GM21526 (cell line): Measurements from ENCODE around the gene PDE11A.
"Not testable (repeated sequence)": the region's sequence is repeated elsewhere in the genome, so short reads cannot be mapped to it uniquely, and the experiment has no call there.

Experiments
- ATAC-seq: cut with Tn5 transposase; IDR thresholded peaks from one replicate; pipeline ENCODE4 v1.9.1; 2021; ENCODE audit warnings: moderate library complexity; ENCODE audit not compliant: unreplicated experiment, low FRiP score

PDE11A gene

DNA sequence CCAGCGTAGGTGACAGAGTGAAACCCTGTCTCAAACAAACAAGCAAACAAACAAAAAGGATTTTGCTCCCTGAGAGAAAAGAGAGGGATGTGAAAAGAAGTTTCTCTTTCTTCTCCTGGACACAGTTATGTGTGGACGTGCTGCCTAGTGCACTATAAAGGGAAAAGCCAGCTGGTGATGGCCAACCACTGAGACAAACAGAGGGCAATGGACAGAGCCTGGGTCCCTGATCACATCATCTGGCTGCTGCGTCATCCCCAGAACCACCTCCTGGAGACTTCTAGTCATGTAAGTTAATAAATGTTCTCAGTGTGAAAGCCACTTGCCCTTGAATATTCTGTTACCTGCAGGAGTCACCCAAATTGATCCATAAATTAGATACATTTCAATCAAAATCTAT is 184.9 kb downstream of the PDE11A start:
- ATAC-seq: no peak

DNA sequence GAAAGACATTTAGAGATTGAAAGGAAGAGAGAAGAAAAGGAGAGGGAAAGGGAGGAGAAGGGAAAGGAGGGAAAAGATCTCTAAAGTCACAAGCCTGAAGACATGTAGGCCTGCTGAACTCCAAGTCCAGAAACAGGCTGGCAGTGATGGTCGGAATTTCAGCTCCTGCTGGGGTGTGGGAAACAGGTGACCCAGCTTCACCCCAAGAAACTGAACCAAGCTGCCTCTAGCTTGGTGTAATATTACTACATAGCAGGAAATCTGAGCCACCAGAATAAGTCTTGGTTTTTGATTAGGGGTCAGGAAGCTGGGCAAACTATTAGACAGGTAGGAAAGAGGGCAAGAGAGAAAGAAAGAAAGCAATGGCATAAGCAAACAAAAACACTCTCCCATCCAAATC is 185.8 kb downstream of the PDE11A start:
- ATAC-seq: no peak

DNA sequence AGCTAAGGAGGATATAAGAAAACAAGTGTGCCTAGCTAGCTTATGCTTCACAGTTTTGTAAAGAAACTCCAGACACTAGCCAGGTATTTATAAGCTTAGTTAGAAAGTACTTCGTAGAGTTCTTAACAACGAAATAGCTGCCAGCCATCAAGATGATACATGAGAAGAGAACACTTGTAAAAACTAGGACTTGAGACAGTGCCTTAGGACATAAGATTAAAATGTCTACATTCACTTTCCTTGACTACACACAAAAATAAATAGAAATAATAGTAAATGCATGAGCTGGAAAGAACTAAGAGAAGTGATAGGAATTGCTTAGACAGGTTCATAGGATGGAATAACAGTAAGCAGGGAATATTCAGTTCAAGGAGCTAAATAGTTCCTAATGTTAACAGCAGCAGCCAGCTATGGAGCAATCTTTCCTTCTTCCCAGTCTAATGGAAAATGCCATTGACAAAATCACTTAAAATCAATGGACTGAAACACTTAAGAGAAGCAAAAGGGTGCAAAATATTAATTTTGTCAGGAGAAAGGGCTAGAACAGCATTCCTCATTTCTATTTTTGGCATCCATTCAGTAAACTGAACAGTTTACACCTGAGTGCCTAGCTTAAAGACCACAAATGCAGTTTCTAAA is 186.6 kb downstream of the PDE11A start:
- no peak for ATAC-seq

DNA sequence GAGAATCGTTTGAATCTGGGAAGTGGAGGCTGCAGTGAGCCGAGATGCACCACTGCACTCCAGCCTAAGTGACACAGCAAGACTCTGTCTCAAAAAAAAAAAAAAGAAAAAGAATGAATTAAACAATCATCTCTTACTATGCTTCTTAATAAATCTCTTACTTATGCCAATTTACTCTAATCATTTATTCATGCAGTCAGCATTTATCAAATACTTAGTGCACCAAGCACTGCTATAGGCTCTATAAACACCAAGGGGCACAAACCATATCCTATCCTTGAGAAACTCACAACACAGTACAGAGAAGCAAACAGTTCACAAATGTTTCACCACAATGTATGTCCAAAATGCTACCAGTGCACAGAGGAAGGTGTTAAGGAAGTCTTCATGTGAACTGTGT is 189.4 kb downstream of the PDE11A start:
- ATAC-seq: no peak

DNA sequence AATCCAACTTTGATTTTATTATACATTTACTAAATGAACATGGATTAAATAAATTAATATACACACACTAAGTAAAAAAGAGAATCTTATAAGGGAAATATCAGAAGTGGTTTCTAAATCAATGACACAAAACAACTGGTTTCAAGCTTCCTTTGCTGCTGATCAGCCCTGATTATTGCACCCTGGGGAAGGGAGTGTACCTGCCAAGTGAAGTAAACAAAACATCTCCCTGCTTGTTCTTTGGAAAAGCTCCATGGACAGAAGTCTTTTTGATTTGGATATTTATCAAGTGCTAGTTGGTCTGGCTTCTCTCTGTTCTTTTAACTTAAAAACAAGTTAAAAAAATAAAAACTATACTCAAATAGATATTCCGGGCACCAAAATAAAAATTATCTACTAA is 190.1 kb downstream of the PDE11A start:
- ATAC-seq: no peak

DNA sequence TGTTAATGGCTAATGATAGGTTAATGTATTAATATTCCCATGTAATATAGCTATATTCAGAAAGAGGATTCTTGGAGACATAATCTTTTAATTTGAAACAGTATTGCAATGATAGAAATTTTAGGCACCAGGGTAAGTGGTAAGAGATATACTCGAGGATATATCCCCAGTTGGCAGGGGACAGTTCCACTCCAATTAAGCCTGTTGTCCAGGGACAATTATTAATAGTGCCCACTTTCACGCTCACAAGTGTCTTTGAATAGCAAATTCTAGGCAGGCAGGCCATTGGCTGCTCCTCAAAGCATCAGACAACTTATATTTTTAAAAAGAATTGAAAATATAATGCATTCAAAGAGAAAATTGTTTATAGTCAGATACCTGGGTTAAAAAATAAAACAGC is 190.7 kb downstream of the PDE11A start:
- no peak for ATAC-seq

DNA sequence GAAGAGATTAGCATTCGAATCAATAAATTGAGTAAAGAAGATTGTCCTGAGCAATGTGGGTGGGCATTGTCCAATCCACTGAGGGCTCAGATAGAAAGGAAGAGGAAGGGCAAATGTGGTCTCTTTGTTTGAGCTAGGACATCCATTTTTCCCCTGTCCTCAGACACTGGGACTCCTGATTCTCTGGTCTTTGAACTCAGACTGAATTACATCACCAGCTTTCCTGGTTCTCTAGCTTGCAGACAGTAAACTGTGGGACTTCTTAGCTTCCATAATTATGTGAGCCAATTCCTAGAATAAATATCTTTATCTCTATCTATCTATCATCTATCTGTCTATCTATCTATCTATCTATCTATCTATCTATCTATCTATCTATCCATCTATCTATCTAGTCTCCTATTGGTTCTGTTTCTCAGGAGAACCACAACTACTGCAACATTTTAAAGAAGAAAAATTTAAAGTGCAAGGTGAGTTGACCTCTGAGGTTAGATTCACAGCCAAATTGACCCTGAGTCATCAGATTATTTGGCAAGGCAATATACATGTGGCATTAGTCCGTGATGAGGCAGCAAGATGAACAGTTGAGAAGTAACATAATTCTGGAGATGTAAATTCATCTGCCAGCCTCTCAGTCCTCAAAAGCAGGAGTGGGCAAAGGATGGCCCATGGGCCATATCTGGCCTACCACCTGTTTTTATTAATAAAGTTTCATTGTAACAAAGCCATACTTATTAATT is 191.4 kb downstream of the PDE11A start:
- ATAC-seq: no peak

DNA sequence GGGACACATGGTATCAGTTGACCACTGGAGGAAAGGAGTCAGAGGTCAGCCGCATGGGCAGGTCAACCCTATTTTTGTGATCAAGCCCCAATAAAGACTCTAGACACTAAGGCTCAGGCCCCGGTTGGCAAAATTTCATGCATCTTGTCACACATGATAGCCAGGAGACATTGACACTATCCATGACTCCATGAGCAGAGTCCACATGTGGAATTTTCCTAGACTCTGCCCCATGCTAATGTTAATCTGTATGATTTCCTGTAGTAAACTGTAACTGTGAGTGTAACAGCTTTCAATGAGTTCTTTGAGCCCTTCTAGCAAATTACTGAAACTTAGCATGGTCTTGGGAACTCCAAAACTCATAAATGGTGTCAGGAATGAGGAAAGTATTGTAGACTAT is 192.3 kb downstream of the PDE11A start:
- ATAC-seq: no peak

DNA sequence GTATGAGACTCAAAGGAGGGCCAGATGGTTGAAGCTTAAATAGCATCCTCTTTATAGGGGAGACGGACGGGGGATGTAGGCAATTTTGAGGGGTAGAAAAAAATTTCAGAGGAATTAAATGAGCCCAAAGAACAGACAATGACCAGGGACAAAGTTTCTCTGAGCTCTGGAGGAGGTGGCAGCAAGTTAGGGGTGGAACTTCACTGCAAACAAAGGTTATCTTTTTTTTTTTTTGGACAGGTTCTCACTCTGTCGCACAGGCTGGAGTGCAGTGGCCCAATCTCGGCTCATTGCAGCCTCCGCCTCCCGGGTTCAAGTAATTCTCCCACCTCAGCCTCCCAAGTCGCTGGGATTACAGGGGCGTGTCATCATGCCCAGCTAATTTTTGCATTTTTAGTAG is 195.6 kb downstream of the PDE11A start:
- ATAC-seq: no peak

DNA sequence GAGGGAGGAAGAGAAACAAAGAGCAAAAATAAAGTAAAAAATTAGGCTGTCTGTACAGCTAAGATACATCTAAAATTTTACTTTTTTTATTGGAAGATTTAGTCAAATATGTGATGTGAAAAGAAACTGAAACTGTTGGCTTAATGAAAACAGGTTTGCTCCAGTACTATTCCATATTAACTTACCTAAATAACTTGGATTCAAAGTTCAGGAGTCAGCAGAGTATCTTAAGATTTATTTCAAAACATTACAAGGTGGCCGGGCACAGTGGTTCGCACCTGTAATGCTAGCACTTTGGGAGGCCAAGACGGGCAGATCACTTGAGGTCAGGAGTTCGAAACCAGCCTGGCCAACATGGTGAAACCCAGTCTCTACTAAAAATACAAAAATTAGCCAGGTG is 197.9 kb downstream of the PDE11A start:
- ATAC-seq: no peak

DNA sequence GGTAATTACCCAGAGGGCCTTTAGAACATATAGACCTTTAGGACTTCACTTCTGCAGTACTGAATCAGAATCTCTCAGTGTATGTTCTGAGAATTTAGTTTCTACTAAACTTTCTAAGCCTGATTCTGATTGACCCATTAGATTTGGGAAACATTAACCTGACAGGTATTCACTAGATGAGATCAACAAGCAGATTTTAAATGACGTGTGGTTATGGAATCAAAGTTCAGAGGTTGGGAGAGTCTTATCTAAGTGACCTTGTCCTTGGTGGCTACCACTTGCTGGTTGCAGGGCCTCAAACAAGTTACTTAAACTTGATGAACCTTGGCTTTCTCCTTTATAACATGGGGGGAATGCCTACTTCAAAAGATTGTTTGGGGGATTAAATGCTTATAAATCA is 198.7 kb downstream of the PDE11A start:
- no peak for ATAC-seq

DNA sequence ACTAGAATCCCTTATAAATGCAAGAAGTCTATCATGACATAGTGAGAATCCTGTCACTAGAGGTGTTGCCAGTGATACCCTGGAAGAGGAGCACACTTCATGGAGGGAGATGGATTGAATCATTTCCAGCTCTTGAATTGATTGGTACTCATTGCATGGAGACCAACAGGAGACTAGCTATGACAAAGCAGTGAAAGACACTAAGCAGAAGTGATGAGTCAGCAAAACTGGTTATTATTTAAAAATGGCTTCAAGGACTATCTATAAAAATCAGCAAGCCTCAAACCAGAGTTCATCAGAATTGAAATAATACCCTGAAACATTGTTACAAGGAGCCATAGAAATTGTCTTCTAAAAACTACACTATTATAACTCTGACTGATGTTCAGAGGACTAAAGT is 200.3 kb downstream of the PDE11A start:
- no peak for ATAC-seq

DNA sequence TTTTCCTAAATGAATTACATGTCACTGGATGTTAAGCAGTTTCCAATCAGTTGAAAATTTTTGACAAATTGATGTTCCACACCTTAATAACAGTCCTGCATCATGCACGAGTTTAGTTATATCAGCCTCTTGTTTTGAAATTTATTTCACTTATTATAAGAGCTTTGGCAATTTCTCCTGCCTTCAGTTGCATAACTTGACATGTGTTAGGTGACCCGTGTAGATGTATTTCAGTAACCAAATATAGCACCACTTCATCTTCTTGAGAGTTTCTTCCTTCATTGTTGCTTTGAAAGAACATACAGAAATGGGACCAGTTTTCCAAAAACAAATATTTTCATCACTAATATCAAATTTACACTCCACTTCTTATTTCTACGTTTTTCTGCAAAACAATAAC is 202.7 kb downstream of the PDE11A start:
- ATAC-seq: no peak

DNA sequence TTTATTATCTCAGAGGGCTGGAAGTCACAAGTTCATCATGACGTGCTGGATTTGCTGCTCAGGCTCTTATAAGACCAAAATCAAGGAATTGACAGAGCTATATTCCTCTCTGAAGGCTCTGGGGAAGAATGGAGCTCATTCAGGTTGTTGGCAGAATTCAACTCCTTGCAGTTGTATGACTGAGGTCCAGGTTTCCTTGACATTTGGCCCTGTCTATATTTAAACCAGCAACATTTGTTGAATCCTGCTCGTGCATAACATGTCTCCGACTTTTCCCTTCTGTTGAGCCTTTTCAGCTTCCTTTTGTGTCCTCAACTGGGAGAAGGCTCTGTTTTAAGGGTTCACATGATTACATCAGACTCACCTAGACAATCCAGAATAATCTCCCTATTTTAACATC is 203.4 kb downstream of the PDE11A start:
- no peak for ATAC-seq

DNA sequence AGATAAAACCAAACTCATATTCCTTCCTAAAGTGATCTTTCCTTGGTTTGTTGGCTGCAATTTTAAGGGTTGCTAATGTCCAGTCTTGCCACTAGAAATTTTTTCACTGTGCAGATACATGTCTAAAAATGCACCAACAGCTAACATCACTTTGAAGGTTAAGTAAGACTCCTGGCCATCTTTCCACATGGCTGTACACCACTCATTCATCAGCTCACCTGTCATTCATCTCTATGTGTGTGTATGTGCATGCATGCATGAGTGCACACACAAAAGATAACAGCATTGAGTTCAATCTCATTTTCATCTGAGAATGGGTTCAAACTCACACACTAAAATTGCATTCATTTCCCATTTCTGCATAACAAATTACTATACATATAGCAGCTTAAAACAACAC is 203.8 kb downstream of the PDE11A start:
- no peak for ATAC-seq

DNA sequence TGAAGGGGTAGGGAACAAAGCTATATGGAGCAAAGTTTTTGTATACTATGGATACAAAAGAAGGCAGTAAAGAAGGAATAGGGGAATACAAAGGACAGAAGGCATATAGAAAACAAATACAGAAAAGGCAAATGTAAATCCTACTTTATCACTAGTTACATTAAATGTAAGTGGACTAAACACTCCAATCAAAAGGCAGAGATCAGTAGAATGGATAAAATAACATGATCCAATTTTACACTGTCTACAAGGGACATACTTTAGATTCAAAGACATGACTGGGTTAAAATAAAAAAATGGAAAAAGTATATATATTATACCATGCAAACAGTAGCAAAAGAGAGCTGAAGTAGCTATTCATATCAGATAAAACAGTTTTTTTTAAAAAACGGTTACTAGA is 215.0 kb downstream of the PDE11A start:
- ATAC-seq: no peak

DNA sequence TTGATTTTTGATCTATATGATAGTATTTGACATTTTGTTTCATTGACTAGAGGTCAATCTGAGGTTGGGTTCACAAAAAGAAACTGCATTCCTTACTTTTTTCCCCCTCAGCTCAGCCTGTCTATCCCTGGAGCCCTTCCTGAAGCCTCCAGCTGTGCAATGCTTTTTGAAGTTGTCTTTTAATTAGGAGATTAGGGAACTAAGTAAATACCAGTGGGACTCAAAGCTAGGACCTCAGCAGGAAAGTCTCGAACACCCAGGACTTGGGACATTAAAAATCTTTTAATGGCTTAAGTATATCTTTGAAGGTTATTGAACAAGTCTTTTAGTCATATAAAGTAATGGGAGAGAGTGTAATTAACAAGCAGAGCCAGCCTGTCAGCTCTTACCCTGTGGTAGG is 220.2 kb downstream of the PDE11A start:
- ATAC-seq: no peak

DNA sequence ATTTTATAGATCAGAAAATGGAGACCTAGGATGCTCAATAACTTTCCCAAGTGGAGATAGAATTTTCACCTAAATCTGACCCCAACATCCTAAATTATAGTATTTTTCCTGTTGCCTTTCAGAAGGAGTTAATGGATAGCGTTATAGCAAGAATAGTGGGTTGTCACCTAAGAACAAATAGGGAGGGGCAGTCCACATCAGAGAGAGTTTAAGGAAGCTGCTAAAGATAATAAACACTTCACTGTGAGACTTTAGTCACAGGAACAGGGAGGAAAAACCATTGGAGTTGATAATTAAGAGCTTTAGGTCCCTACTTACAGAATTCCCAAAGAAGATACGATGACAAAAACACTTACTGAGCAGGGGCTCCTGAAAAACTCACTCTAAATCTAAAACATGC is 229.4 kb downstream of the PDE11A start:
- no peak for ATAC-seq

DNA sequence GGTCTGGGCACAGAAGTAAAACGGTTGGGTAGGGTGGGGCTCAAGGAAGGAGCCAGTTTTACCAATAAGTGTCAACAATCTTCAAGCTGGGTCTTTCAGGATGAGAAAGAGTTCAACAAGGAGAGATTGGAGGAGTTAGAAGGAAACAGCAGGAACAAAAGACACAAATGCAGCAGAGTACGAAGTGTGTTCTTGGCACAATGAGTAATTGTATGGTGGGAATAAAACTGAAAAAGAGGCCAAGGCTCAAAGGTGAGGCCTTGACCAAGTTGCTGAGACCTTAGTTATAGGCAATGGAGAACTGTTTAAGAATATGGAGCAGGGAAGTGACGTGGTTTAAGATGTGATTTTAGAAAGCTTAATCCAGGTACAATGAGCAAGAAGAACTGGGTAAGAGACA is 230.3 kb downstream of the PDE11A start:
- no peak for ATAC-seq

DNA sequence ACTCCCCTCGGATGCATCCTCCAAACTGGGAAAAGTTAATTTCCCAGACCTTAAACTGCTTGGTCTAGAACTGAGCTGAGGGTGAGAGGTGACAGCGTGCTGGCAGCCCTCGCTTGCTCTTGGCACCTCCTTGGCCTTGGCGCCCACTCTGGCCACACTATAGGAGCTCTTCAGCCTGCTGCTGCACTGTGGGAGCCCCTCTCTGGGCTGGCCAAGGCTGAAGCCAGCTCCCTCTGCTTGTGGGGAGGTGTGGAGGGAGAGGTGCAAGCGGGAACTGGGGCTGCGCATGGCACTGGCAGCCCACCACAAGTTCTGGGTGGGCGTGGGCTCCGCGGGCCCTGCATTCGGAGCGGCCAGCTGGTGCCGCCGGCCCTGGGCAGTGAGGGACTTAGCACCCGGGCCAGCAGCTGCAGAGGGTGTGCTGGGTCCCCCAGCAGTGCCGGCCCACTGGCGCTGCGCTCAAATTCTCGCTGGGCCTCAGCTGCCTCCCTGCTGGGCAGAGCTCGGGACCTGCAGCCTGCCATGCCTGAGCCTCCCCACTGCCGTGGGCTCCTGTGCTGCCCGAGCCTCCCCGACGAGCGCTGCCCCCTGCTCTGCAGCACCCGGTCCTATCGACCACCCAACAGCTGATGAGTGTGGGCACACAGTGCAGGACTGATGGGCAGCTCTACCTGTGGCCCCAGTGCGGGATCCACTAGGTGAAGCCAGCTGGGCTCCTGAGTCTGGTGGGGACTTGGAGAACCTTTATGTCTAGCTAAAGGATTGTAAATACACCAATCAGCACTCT is 237.0 kb downstream of the PDE11A start:
- ATAC-seq: not testable (repeated sequence)

DNA sequence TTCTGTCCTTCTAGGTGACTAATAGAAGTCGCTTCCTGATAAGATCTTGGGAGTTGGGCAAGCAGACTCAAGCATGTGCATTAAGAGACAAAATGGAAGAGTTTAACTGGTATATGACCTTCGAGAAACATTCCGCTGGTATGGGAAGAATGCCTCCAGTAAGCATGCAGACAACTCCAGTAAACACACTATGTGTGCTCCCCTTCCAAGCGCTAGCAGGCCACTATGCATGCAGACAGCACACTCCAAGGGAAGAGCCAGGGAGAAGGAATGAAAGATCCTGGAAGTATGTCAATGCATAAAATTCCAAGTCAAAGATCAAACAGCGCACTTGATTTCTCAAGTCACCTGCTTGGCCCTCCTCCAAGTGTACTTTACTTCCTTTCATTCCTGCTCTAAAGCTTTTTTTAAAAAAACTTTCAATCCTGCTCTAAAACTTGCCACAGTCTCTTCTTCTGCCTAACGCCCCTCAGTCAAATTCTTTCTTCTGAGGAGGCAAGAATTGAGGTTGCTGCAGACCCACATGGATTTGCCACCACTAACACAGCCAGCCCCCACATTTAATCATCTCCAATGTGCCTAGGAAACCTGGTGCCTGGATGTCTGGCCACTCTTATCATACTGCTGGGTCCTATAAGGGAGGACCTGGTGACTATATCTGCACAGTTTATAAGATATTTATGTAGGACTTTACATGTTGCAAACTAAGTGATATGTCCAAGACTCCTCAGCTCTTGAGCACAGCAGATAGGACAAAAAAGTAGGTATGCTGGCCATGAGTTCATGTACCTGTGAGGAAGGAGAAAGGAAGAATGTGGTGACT is 239.8 kb downstream of the PDE11A start:
- ATAC-seq: no peak
